Epithelial cell of proximal tubule (primary cell): Measurements from ENCODE around the gene SPEG. TPM values are rescaled to one million over a fixed set of nuclear protein-coding genes. Genes with fewer than 3 reads are reported as not detected.

ENCODE experiments used
- DNase-seq: peaks from one replicate; pipeline ENCODE4 v3.0.0-alpha.2; 2011; ENCODE audit warnings: low read depth
- H3K4me3 ChIP-seq: 2 replicates; pipeline ENCODE4 v1.5.1; 2011; ENCODE audit warnings: low read depth, mild to moderate bottlenecking, low read length
- total RNA-seq: library from RNA; depleted of rRNA; stranded (reverse); fragments of >200 nt; gene quantifications from 2 replicates; pipeline ENCODE4 v1.2.3, GENCODE V29; 2015
- TF ChIP-seq, protein P1 (sequence below): conservative IDR thresholded peaks from 2 replicates; pipeline ENCODE4 v1.5.1; 2012; ENCODE audit warnings: low read depth, mild to moderate bottlenecking, low read length

SPEG gene
- total RNA-seq, 1 donor from 2014 or later = 28.3 TPM

- DNase-seq = no peak
- TF ChIP-seq, protein P1, sequence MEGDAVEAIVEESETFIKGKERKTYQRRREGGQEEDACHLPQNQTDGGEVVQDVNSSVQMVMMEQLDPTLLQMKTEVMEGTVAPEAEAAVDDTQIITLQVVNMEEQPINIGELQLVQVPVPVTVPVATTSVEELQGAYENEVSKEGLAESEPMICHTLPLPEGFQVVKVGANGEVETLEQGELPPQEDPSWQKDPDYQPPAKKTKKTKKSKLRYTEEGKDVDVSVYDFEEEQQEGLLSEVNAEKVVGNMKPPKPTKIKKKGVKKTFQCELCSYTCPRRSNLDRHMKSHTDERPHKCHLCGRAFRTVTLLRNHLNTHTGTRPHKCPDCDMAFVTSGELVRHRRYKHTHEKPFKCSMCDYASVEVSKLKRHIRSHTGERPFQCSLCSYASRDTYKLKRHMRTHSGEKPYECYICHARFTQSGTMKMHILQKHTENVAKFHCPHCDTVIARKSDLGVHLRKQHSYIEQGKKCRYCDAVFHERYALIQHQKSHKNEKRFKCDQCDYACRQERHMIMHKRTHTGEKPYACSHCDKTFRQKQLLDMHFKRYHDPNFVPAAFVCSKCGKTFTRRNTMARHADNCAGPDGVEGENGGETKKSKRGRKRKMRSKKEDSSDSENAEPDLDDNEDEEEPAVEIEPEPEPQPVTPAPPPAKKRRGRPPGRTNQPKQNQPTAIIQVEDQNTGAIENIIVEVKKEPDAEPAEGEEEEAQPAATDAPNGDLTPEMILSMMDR = no peak
Observed at GRCh38 chr2:219542931-219543595, 108.4 kb downstream of the SPEG start.

DNA sequence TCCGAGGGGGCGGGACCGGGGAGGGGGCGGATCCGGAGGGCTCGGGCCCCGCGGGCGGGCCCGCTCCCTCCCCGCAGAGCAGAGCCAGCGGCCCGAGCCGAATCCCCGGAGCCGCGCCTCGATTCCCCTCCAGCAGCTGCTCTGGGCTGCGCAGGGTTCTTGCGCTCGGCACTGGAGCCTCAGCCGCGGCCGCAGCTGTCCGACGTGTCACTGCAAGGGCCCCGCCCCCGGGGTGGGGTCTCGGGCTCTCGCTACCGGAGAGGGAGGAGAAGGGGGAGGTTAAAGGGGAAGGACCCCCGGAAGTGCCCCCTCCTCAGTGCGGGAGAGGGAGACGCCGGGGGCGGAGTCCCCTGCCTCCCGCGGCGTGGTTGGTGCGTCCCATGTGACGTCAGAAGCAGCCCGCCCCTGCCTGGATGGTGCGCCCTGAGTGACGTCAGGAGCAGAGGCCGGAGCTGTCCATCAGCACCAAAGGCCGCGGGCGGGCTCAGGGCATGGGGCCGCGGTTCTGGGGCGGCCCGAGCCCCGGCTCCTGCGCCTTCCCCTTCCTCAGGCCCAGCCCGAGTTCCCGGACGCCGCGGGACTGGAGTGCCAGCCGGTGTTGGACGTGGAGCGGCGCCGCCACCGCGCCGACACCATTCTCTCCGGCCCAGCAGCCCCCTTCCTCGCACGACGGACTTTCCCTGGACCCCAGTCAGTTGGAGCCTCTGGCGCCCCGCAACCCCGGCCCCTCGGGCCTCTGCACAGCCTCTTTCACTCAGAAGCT is 109.1 kb downstream of the SPEG start, which contains the start of the genes CHPF and TMEM198:
Gene CHPF (minus strand): TSS at position 214 of the 763 bp plus-strand sequence. CDS start 271 bp downstream, outside the sequence.
Gene TMEM198 (plus strand): TSS at position 433 of the 763 bp plus-strand sequence. CDS start 700 bp downstream, outside the sequence.
- DNase-seq = peak; percentile 64
- peak within 1 kb of the TSS; percentile 71 for H3K4me3 ChIP-seq
- TF ChIP-seq, protein P1 = no peak

More at GRCh38 chr2:219542931-219543595, 108.4 kb downstream of the SPEG start:
- peak overlapping the region; percentile 71 for H3K4me3 ChIP-seq

DNA sequence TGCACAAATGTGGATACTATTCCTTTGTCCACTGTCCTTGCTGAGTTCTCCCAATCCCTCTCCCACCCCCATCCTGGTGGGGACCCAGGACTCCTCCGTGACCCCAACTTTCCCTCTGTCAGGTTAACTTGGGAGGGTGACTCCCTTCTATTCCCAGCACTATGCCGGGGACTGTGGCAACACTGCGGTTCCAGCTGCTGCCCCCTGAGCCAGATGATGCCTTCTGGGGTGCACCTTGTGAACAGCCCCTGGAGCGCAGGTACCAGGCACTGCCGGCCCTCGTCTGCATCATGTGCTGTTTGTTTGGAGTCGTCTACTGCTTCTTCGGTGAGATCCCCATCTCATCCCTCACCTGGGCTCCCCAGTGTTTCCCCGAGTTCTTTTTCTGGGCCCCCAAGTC is 109.9 kb downstream of the SPEG start:
- peak overlapping the region; percentile 71 for H3K4me3 ChIP-seq
- DNase-seq = no peak
- TF ChIP-seq, protein P1 = no peak

DNA sequence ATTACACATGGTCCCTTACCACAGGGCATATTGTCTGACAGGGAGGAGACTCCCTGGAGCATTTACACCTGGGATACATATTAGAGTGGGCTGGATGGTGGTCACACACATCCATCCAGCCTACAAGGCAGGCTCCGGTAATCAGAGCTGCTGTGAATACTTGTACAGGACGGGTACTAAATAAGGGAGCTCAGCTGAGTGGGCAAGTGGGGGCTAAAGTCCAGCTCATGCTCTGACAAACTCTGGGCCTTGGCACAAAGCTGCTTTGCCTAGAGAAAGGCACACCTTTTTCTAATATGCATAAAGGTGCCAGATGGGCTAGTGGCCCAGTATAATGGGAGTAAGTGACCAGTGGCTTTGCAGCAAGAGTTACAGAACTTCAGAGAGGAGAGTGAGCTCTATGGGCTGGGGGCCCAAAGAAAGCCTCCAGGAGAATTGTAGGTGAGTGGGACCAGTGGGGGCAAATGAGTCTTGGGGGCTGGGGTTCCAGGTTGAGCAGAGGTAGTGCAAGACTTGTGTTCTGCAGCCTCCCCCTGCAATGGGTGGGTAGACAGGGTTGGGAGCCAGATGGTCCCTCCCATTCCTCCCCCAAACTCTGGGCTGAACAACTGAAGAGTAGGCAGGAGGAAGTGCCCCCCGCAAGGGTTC is 110.8 kb downstream of the SPEG start:
- no peak for DNase-seq
- TF ChIP-seq, protein P1 = no peak
- H3K4me3 ChIP-seq = no peak overlapping the region

DNA sequence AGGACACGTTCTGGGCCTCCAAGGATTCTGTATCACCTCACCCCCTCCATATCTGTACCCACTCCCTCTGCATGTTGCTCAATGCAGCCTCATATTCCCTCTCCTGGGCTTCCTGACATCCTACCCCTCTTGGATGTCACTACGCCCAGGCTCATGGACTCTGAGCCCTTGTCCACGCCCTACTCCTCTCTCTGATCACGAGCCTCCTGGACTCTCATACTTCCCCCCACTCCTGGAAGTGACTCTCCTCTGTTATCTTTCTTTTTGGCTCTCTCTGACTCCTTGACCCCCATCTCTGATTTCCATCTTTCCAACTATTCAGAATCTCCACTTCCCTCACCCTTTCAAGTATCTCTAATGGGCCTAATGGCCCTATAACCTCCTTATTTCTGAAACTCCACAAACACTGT is 111.3 kb downstream of the SPEG start:
- TF ChIP-seq, protein P1 = no peak
- H3K4me3 ChIP-seq = no peak overlapping the region
- DNase-seq = no peak

GRCh38 chr2:219547621-219548020 is 113.0 kb downstream of the SPEG start:
- TF ChIP-seq, protein P1 = no peak
- no peak for DNase-seq
- H3K4me3 ChIP-seq = no peak overlapping the region

Other genes with a start within 250 kb of the SPEG start
- 29.7 and 31.6 TPM in 2 replicates for gene ZFAND2B, start 228.1 kb upstream of the SPEG start, total RNA-seq
- gene ABCB6, start 215.9 kb upstream of the SPEG start, total RNA-seq = 9.3 and 11.7 TPM in 2 replicates
- 34.1 and 52.9 TPM in 2 replicates for gene ATG9A, start 205.2 kb upstream of the SPEG start, total RNA-seq
- 20.3 and 50.3 TPM in 2 replicates for gene ANKZF1, start 205.0 kb upstream of the SPEG start, total RNA-seq
- 10.4 and 11.0 TPM in 2 replicates for gene GLB1L, start 189.4 kb upstream of the SPEG start, total RNA-seq
- gene STK16, start 189.4 kb upstream of the SPEG start, total RNA-seq = 10.1 and 17.5 TPM in 2 replicates
- gene TUBA4B, start 181.6 kb upstream of the SPEG start, total RNA-seq = 0.52 TPM in 1 of 2 replicates, not detected in the other
- gene TUBA4A, start 180.9 kb upstream of the SPEG start, total RNA-seq = 191 and 196 TPM in 2 replicates
- gene DNAJB2, start 155.5 kb upstream of the SPEG start, total RNA-seq = 31.8 and 54.8 TPM in 2 replicates
- gene PTPRN, start 125.4 kb upstream of the SPEG start, total RNA-seq = 0.75 and 1.0 TPM in 2 replicates
- gene RESP18, start 102.1 kb upstream of the SPEG start, total RNA-seq = not detected in 2 replicates
- gene DNPEP, start 46.9 kb upstream of the SPEG start, total RNA-seq = 40.0 and 54.0 TPM in 2 replicates
- gene DES, start 16.5 kb upstream of the SPEG start, total RNA-seq = not detected in 2 replicates
- gene GMPPA, start 64.0 kb downstream of the SPEG start, total RNA-seq = 27.2 and 35.3 TPM in 2 replicates
- not detected in 2 replicates for gene ASIC4, start 79.6 kb downstream of the SPEG start, total RNA-seq
- gene CHPF, start 109.0 kb downstream of the SPEG start, total RNA-seq = 96.2 and 122 TPM in 2 replicates
- gene TMEM198, start 109.2 kb downstream of the SPEG start, total RNA-seq = 1.6 and 1.7 TPM in 2 replicates
- 38.8 and 87.0 TPM in 2 replicates for gene OBSL1, start 136.7 kb downstream of the SPEG start, total RNA-seq
- 0.17 and 0.22 TPM in 2 replicates for gene INHA, start 137.5 kb downstream of the SPEG start, total RNA-seq
- gene STK11IP, start 163.0 kb downstream of the SPEG start, total RNA-seq = 18.6 and 35.7 TPM in 2 replicates
- 6.6 and 12.2 TPM in 2 replicates for gene SLC4A3, start 192.8 kb downstream of the SPEG start, total RNA-seq